Mammary epithelial cell (primary cell): ENCODE data around the gene STAC3.

Experiments
- EZH2 ChIP-seq: IDR thresholded peaks from 2 replicates; pipeline ENCODE4 v1.6.1; 2012; ENCODE audit warnings: low read length, inconsistent platforms, borderline replicate concordance
- TF ChIP-seq, protein P1 (sequence below), 2 donors: IDR thresholded peaks in 1 of 2; conservative IDR thresholded peaks in 1 of 2; 2 replicates each; pipeline ENCODE4 v1.5.1; 2011 to 2012; ENCODE audit warnings: inconsistent platforms in 2 of 2, low read length in 2 of 2, mild to moderate bottlenecking in 2 of 2, control low read depth in 1 of 2, low read depth in 1 of 2; ENCODE audit not compliant: insufficient read depth in 1 of 2; ENCODE audit errors: extremely low read depth in 1 of 2

DNA sequence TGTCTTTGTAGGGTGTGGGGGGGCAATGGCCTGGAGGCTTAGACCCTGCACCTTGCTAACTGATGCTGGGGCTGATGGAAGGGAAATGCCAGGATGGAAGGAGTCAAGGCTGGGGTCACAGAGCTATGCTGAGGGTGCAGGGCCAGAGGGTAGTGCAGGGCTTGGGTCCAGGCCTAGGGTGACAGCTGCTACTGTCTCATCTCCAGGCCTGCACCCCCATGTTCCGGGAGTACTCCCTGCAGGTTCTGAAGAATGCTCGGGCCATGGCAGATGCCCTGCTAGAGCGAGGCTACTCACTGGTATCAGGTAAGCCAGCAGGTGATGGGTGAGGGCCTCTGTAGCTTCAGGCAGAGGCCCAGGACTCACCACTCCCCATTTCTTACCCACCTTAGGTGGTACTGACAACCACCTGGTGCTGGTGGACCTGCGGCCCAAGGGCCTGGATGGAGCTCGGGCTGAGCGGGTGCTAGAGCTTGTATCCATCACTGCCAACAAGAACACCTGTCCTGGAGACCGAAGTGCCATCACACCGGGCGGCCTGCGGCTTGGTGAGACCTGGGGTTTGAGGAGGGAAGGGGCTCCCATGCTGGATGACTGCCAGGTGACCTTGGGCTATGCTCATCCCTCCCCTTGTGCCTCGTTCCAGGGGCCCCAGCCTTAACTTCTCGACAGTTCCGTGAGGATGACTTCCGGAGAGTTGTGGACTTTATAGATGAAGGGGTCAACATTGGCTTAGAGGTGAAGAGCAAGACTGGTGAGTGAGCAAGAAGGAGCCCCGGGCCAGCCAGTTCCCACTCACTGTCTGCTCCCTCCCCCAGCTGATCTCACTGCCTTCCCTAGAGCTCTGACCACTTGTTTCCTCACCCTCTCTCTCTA lies 17.4 kb downstream of the STAC3 start:
- TF ChIP-seq, protein P1, sequence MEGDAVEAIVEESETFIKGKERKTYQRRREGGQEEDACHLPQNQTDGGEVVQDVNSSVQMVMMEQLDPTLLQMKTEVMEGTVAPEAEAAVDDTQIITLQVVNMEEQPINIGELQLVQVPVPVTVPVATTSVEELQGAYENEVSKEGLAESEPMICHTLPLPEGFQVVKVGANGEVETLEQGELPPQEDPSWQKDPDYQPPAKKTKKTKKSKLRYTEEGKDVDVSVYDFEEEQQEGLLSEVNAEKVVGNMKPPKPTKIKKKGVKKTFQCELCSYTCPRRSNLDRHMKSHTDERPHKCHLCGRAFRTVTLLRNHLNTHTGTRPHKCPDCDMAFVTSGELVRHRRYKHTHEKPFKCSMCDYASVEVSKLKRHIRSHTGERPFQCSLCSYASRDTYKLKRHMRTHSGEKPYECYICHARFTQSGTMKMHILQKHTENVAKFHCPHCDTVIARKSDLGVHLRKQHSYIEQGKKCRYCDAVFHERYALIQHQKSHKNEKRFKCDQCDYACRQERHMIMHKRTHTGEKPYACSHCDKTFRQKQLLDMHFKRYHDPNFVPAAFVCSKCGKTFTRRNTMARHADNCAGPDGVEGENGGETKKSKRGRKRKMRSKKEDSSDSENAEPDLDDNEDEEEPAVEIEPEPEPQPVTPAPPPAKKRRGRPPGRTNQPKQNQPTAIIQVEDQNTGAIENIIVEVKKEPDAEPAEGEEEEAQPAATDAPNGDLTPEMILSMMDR (conservative IDR thresholded peaks at IDR 0.05 in 1 of 2, IDR thresholded peaks at IDR 0.05 in 1 of 2; ENCODE audit: extremely low read depth in 1 of 2, insufficient read depth in 1 of 2, low read depth in 1 of 2, low read length in 2 of 2) = no peak
- TF ChIP-seq EZH2 = no peak
